Caco-2 (cell line): ENCODE measurements around the gene RHOB. TPM values are rescaled to one million over a fixed set of nuclear protein-coding genes. Genes with fewer than 3 reads are reported as not detected.

ENCODE experiments used
- BruUV-seq: library from RNA; stranded (reverse); fragments of 400-500 nt; replicated peaks from 2 replicates; lab custom pipeline; 2021; lab: Mats Ljungman, UMichigan
- CTCF ChIA-PET: fragments of 300-600 bp; sonication (Branson Sonifier 250); formaldehyde crosslinking; loops from one replicate; lab custom pipeline; 2022; ENCODE audit warnings: antibody characterized with exemption; lab: Charles Lee
- POLR2A ChIA-PET: fragments of 300-600 bp; sonication (Branson Sonifier 250); formaldehyde crosslinking; loops from one replicate; lab custom pipeline; 2022; ENCODE audit warnings: antibody characterized with exemption; lab: Charles Lee
- DNase-seq, 2 experiments: peaks; one replicate each; pipeline versions ENCODE4 v3.0.0 to v3.0.0-alpha.2; 2020 to 2022
- H3K27me3 ChIP-seq: replicated peaks from 2 replicates; pipeline ENCODE4 v1.6.0; 2011; ENCODE audit warnings: low read length; ENCODE audit not compliant: control insufficient read depth, insufficient read depth
- H3K36me3 ChIP-seq: 2 replicates; pipeline ENCODE4 v1.5.1; 2011; ENCODE audit warnings: low read length; ENCODE audit not compliant: control insufficient read depth, insufficient read depth
- H3K4me1 ChIP-seq: fragments of 250-450 bp; sonication (Bioruptor Pico); 2 replicates; pipeline ENCODE4 v1.5.1; 2020; ENCODE audit warnings: mild to moderate bottlenecking
- H3K4me3 ChIP-seq: 2 replicates; pipeline ENCODE4 v1.5.1; 2011; ENCODE audit warnings: low read depth, mild to moderate bottlenecking, control low read depth, low read length
- H3K9me3 ChIP-seq: fragments of 250-450 bp; sonication (Bioruptor Pico); 2 replicates; pipeline ENCODE4 v1.5.1; 2020; ENCODE audit warnings: mild to moderate bottlenecking, moderate library complexity
- H3K27ac Mint-ChIP-seq: one replicate; pipeline ENCODE4 v1.8.0; 2022; ENCODE audit warnings: mixed read lengths; ENCODE audit not compliant: unreplicated experiment
- H3K27me3 Mint-ChIP-seq: one replicate; pipeline ENCODE4 v1.8.0; 2022; ENCODE audit warnings: mixed read lengths; ENCODE audit not compliant: insufficient read depth, unreplicated experiment
- H3K36me3 Mint-ChIP-seq: one replicate; pipeline ENCODE4 v1.8.0; 2022; ENCODE audit warnings: mild to moderate bottlenecking, mixed read lengths; ENCODE audit not compliant: insufficient read depth, unreplicated experiment
- H3K4me1 Mint-ChIP-seq: one replicate; pipeline ENCODE4 v1.8.0; 2022; ENCODE audit warnings: low read depth, mixed read lengths; ENCODE audit not compliant: unreplicated experiment
- H3K4me3 Mint-ChIP-seq: one replicate; pipeline ENCODE4 v1.8.0; 2022; ENCODE audit warnings: mild to moderate bottlenecking, moderate library complexity, mixed read lengths; ENCODE audit not compliant: unreplicated experiment
- H3K9me3 Mint-ChIP-seq: one replicate; pipeline ENCODE4 v1.8.0; 2022; ENCODE audit warnings: mixed read lengths; ENCODE audit not compliant: unreplicated experiment
- intact Hi-C: fragments of 100-400 bp; cut with micrococcal nuclease; formaldehyde crosslinking; loops from one replicate; pipeline ENCODE4 v1.10.0; 2022; ENCODE audit not compliant: unreplicated experiment
- total RNA-seq: library from RNA; stranded (reverse); gene quantifications from 2 replicates; pipeline ENCODE4 v1.2.3, GENCODE V29; 2022
- TF ChIP-seq, protein P1 (sequence below), 2 experiments: fragments of 200-600 bp in 1 of 2; IDR thresholded peaks; 1 replicate in 1 of 2; 2 replicates in 1 of 2; pipeline versions ENCODE4 v1.5.1 to v1.8.0; 2011 to 2022; ENCODE audit warnings: antibody characterized with exemption in 1 of 2, control low read depth in 1 of 2, inconsistent platforms in 1 of 2, low read depth in 1 of 2, low read length in 1 of 2, mild to moderate bottlenecking in 1 of 2, moderate library complexity in 1 of 2; ENCODE audit not compliant: insufficient read depth in 1 of 2, severe bottlenecking in 1 of 2, unreplicated experiment in 1 of 2

The RHOB gene
- total RNA-seq, 1 experiment from 2014 or later, result 20.8 TPM

DNA sequence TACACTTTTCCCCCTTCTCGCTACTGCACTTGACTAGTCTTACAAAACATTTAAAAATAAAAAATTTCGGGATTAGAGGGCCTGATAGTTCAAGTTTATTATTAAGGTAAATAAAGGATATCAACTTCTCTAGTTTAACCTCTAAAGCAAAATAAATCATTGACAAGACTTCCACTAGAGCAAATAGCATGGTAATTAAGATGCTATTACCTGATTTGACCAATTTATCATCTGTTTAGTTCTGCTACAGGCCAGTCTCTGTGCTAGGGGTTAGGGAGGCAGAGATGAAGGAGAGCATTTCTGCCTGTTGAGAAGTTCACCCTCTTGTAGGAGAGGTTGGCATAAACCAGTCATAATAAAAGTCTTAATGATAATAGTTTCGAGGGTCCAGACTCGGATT lies 34.0 kb downstream of the RHOB start:
- TF ChIP-seq, protein P1, sequence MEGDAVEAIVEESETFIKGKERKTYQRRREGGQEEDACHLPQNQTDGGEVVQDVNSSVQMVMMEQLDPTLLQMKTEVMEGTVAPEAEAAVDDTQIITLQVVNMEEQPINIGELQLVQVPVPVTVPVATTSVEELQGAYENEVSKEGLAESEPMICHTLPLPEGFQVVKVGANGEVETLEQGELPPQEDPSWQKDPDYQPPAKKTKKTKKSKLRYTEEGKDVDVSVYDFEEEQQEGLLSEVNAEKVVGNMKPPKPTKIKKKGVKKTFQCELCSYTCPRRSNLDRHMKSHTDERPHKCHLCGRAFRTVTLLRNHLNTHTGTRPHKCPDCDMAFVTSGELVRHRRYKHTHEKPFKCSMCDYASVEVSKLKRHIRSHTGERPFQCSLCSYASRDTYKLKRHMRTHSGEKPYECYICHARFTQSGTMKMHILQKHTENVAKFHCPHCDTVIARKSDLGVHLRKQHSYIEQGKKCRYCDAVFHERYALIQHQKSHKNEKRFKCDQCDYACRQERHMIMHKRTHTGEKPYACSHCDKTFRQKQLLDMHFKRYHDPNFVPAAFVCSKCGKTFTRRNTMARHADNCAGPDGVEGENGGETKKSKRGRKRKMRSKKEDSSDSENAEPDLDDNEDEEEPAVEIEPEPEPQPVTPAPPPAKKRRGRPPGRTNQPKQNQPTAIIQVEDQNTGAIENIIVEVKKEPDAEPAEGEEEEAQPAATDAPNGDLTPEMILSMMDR (IDR thresholded peaks at IDR 0.05; ENCODE audit: insufficient read depth in 1 of 2, low read depth in 1 of 2, low read length in 1 of 2, severe bottlenecking in 1 of 2, unreplicated experiment in 1 of 2), result no peak
- intact Hi-C loops, result no loop called here
- H3K27me3 ChIP-seq, result no peaks in the 10 kb centered on the region
- Mint-ChIP-seq H3K4me3 (no peak overlapping the region), H3K9me3 (no peaks in the 10 kb centered on the region), H3K27me3 (no peaks in the 10 kb centered on the region), H3K36me3 (no peaks in the 10 kb centered on the region), H3K4me1 (no peaks in the 10 kb centered on the region), H3K27ac (no peak overlapping the region)
- BruUV-seq, result no TSS peak
- no peaks in the 10 kb centered on the region for H3K4me1 ChIP-seq
- POLR2A ChIA-PET, result no interaction called here
- no peak for DNase-seq
- no peaks in the 10 kb centered on the region for H3K36me3 ChIP-seq
- no peak overlapping the region for H3K4me3 ChIP-seq
- H3K9me3 ChIP-seq, result no peaks in the 10 kb centered on the region
- CTCF ChIA-PET, result no interaction called here

DNA sequence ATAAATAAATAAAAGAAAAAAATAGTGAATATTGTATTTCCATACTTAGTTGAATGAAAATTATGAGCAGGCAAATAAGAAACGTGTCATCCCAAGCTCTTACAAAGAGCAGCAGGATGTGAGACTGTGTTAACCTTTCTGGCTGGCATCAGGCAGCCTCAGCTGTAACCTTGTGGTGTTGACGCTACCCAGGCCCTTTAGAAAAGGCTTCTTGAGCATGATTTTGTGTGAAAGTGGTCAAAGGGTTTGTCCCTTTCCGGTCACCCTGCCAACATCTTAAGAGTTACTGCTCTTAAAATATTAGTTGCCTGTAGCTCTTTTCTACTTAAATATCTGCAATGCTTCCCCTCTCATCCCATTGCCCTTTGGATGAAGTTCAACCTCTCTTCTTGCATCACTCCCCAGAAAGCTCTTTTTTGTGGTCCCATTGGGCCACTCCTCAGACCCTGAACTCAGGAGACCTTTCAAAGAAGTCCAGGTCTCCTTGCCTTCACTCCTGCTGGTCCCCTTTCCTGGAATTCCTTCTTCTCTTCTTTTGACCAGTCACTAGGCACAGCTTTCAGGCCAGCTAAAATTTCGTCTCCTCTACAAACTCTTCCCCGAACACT lies 35.0 kb downstream of the RHOB start:
- Mint-ChIP-seq H3K36me3 (no peaks in the 10 kb centered on the region), H3K27me3 (no peaks in the 10 kb centered on the region), H3K27ac (no peak overlapping the region), H3K9me3 (no peaks in the 10 kb centered on the region), H3K4me1 (no peaks in the 10 kb centered on the region), H3K4me3 (no peak overlapping the region)
- intact Hi-C loops, result no loop called here
- CTCF ChIA-PET, result no interaction called here
- Histone ChIP-seq H3K27me3 (no peaks in the 10 kb centered on the region), H3K9me3 (no peaks in the 10 kb centered on the region), H3K4me3 (no peak overlapping the region), H3K4me1 (no peaks in the 10 kb centered on the region), H3K36me3 (no peaks in the 10 kb centered on the region)
- TF ChIP-seq, protein P1 (IDR thresholded peaks at IDR 0.05; ENCODE audit: insufficient read depth in 1 of 2, low read depth in 1 of 2, low read length in 1 of 2, severe bottlenecking in 1 of 2, unreplicated experiment in 1 of 2), result no peak
- no TSS peak for BruUV-seq
- DNase-seq, result no peak
- POLR2A ChIA-PET, result no interaction called here

DNA sequence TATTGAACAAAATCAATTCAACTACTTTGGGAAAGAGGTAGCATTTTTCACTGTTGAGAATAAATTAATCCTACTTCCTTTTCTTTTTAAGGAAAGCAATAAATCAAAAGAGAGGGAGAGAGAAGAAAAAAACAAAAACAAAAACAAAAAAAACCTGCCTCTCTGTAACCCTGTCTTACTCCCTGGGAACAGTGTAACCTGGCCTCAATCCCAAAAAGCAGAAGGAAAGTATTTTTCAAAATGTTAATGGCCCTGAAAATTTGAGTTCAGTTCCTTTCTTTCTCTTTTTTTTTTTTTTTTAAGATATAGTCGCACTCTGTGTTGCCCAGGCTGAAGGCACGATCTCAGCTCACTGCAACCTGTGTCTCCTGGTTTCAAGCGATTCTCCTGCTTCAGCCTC lies 35.9 kb downstream of the RHOB start:
- Histone ChIP-seq H3K9me3 (no peaks in the 10 kb centered on the region), H3K4me3 (no peak overlapping the region), H3K36me3 (no peaks in the 10 kb centered on the region), H3K4me1 (no peaks in the 10 kb centered on the region), H3K27me3 (no peaks in the 10 kb centered on the region)
- Mint-ChIP-seq H3K9me3 (no peaks in the 10 kb centered on the region), H3K36me3 (no peaks in the 10 kb centered on the region), H3K4me3 (no peak overlapping the region), H3K4me1 (no peaks in the 10 kb centered on the region), H3K27me3 (no peaks in the 10 kb centered on the region), H3K27ac (no peak overlapping the region)
- DNase-seq, result no peak
- BruUV-seq, result no TSS peak
- intact Hi-C loops, result no loop called here
- POLR2A ChIA-PET, result no interaction called here
- CTCF ChIA-PET, result no interaction called here
- TF ChIP-seq, protein P1 (IDR thresholded peaks at IDR 0.05; ENCODE audit: insufficient read depth in 1 of 2, low read depth in 1 of 2, low read length in 1 of 2, severe bottlenecking in 1 of 2, unreplicated experiment in 1 of 2), result no peak
